C4-2B (cell line): ENCODE data around the gene TXNDC8.

ENCODE experiments used
- CTCF ChIP-seq: fragments of 450-650 bp; conservative IDR thresholded peaks from 2 replicates; pipeline ENCODE4 v1.5.1; 2017; ENCODE audit warnings: mild to moderate bottlenecking
- ZFX ChIP-seq: fragments of 450-650 bp; IDR thresholded peaks from 2 replicates; pipeline ENCODE4 v1.6.1; 2017

DNA sequence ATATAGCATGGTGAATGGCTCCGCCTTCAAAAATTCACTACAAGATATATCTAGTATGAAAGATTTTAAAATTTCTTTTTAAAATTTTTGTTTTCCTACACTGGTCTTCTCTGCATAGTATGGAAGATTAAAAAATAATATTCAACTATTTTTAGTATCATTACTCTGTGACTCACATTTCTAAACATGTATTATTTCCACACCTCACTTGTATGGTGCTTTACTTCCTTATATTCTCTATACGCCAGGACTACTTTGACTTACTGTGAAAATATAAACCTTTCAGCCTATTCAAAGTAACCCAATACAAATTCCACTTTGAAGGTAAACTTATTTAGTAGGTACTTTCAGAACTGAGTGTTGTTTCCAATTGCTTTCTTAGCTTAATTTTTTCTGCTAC lies 26.8 kb upstream of the TXNDC8 start:
- TF ChIP-seq CTCF (no peak), ZFX (no peak)
